GM12892 (cell line): ENCODE measurements around the gene AAK1.

ENCODE experiments used
- POLR2A ChIP-seq: IDR thresholded peaks from 2 replicates; pipeline ENCODE4 v1.6.1; 2011; ENCODE audit warnings: low read depth, low read length, control low read depth
- POLR2AphosphoS5 ChIP-seq: IDR thresholded peaks from 2 replicates; pipeline ENCODE4 v1.6.1; 2011; ENCODE audit warnings: low read depth, low read length, control low read depth
- TAF1 ChIP-seq: IDR thresholded peaks from 2 replicates; pipeline ENCODE4 v1.6.1; 2011; ENCODE audit warnings: low read depth, mild to moderate bottlenecking, control low read depth, low read length, borderline replicate concordance

DNA sequence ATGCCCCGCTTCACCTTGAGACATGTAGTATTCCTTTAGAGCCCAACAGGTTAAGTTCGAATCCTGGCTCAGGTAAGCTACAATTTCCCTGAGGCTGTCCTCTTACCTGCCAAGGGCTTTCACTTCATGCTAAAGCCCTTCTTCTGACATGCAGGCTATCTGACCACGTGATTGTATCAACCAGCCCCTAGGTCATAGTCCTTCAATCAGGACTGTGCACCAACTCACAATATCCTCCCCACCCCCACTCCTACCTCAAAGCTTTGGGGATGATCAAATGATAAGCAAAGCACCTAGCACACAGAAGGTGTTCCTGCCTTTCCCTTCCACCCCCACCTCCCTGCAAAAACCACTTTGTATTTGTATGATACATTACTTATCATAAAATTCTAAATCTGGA is 78.9 kb downstream of the AAK1 start:
- TF ChIP-seq POLR2AphosphoS5 (no peak), POLR2A (no peak), TAF1 (no peak)
